ENCODE data around the gene PPP5C. TPM values are rescaled to one million over a fixed set of nuclear protein-coding genes. Genes with fewer than 3 reads are reported as not detected.

The PPP5C gene
- total and polyA plus RNA-seq, 2 of the 13 experiments (the other 11 are each of a cell fraction or from before 2014, with no cell fraction given), result 41.6 to 67.9 TPM

DNA sequence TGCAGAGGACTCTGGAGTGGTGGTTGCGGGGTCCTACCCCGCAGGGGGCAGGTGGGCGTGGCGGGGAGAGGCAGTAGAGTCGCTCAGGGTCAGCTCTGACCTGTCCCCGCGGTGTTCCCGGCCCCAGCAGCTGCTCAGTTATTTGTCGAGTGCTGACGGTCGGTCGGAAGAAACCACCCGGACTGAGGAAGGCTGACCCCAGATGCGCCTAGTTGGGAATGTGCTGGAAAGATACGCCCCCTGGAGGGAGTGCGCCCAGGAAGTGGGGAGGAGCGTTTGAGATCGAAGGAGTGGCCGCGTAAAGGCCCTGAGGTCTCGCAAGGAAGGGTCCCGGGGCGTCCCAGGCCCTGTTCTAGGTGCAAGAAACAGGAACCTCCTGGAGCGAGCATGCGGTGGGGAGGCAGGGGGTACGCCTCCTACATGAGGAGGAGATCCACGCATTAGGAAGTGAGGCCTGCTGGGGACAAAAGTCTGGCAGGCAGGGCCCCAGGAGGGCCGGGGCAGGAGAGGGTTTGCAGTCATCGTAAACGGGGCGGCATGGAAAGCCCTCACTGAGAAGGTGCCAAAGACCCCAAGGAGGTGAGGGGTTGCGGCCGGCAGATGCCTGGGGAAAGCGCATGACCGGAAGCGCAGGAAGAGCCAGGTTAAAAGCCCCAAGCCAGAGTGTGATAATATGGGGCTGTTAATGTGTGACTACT is 57.3 kb downstream of the PPP5C start (continued):
- TF ChIP-seq, protein P1, sequence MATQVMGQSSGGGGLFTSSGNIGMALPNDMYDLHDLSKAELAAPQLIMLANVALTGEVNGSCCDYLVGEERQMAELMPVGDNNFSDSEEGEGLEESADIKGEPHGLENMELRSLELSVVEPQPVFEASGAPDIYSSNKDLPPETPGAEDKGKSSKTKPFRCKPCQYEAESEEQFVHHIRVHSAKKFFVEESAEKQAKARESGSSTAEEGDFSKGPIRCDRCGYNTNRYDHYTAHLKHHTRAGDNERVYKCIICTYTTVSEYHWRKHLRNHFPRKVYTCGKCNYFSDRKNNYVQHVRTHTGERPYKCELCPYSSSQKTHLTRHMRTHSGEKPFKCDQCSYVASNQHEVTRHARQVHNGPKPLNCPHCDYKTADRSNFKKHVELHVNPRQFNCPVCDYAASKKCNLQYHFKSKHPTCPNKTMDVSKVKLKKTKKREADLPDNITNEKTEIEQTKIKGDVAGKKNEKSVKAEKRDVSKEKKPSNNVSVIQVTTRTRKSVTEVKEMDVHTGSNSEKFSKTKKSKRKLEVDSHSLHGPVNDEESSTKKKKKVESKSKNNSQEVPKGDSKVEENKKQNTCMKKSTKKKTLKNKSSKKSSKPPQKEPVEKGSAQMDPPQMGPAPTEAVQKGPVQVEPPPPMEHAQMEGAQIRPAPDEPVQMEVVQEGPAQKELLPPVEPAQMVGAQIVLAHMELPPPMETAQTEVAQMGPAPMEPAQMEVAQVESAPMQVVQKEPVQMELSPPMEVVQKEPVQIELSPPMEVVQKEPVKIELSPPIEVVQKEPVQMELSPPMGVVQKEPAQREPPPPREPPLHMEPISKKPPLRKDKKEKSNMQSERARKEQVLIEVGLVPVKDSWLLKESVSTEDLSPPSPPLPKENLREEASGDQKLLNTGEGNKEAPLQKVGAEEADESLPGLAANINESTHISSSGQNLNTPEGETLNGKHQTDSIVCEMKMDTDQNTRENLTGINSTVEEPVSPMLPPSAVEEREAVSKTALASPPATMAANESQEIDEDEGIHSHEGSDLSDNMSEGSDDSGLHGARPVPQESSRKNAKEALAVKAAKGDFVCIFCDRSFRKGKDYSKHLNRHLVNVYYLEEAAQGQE (IDR thresholded peaks at IDR 0.05; ENCODE audit: borderline replicate concordance in 1 of 2, low read depth in 1 of 2, low read length in 2 of 2), result no peak
- TF ChIP-seq REPIN1 (CRISPR knock-in tag; IDR thresholded peaks at IDR 0.05; ENCODE audit: borderline replicate concordance, low read depth) (no peak; the same call in 1 of the 2 replicates), FOXO1 (CRISPR knock-in tag; IDR thresholded peaks at IDR 0.05) (0 out of 2 replicates have a peak, but pooled peaks have one; percentile 25), CBX2 (IDR thresholded peaks at IDR 0.05; ENCODE audit: low read depth, low read length) (no peak), CBX2 (CRISPR knock-in tag; IDR thresholded peaks at IDR 0.05; ENCODE audit: low read depth) (peak; percentile 55; the same call in 1 of the 2 replicates), KAT7 (CRISPR knock-in tag; IDR thresholded peaks at IDR 0.05; ENCODE audit: borderline replicate concordance) (no peak), SALL2 (CRISPR knock-in tag; IDR thresholded peaks at IDR 0.05) (peak; percentile 86), TAF15 (IDR thresholded peaks at IDR 0.05; ENCODE audit: low read depth, low read length, poor library complexity, severe bottlenecking) (no peak), ZNF605 (CRISPR knock-in tag; IDR thresholded peaks at IDR 0.05) (peak; percentile 76; the same call in 1 of the 2 replicates)
- TF ChIP-seq, protein P2, sequence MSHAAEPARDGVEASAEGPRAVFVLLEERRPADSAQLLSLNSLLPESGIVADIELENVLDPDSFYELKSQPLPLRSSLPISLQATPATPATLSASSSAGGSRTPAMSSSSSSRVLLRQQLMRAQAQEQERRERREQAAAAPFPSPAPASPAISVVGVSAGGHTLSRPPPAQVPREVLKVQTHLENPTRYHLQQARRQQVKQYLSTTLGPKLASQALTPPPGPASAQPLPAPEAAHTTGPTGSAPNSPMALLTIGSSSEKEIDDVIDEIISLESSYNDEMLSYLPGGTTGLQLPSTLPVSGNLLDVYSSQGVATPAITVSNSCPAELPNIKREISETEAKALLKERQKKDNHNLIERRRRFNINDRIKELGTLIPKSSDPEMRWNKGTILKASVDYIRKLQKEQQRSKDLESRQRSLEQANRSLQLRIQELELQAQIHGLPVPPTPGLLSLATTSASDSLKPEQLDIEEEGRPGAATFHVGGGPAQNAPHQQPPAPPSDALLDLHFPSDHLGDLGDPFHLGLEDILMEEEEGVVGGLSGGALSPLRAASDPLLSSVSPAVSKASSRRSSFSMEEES (CRISPR knock-in tag; IDR thresholded peaks at IDR 0.05), result peak; percentile 81
- TF ChIP-seq, protein P3, sequence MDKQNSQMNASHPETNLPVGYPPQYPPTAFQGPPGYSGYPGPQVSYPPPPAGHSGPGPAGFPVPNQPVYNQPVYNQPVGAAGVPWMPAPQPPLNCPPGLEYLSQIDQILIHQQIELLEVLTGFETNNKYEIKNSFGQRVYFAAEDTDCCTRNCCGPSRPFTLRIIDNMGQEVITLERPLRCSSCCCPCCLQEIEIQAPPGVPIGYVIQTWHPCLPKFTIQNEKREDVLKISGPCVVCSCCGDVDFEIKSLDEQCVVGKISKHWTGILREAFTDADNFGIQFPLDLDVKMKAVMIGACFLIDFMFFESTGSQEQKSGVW (CRISPR knock-in tag; IDR thresholded peaks at IDR 0.05; ENCODE audit: borderline replicate concordance), result no peak
- TF ChIP-seq, protein P4, sequence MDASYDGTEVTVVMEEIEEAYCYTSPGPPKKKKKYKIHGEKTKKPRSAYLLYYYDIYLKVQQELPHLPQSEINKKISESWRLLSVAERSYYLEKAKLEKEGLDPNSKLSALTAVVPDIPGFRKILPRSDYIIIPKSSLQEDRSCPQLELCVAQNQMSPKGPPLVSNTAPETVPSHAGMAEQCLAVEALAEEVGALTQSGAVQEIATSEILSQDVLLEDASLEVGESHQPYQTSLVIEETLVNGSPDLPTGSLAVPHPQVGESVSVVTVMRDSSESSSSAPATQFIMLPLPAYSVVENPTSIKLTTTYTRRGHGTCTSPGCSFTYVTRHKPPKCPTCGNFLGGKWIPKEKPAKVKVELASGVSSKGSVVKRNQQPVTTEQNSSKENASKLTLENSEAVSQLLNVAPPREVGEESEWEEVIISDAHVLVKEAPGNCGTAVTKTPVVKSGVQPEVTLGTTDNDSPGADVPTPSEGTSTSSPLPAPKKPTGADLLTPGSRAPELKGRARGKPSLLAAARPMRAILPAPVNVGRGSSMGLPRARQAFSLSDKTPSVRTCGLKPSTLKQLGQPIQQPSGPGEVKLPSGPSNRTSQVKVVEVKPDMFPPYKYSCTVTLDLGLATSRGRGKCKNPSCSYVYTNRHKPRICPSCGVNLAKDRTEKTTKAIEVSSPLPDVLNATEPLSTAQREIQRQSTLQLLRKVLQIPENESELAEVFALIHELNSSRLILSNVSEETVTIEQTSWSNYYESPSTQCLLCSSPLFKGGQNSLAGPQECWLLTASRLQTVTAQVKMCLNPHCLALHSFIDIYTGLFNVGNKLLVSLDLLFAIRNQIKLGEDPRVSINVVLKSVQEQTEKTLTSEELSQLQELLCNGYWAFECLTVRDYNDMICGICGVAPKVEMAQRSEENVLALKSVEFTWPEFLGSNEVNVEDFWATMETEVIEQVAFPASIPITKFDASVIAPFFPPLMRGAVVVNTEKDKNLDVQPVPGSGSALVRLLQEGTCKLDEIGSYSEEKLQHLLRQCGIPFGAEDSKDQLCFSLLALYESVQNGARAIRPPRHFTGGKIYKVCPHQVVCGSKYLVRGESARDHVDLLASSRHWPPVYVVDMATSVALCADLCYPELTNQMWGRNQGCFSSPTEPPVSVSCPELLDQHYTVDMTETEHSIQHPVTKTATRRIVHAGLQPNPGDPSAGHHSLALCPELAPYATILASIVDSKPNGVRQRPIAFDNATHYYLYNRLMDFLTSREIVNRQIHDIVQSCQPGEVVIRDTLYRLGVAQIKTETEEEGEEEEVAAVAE (CRISPR knock-in tag; IDR thresholded peaks at IDR 0.05; ENCODE audit: borderline replicate concordance), result no peak
- TF ChIP-seq, protein P5, sequence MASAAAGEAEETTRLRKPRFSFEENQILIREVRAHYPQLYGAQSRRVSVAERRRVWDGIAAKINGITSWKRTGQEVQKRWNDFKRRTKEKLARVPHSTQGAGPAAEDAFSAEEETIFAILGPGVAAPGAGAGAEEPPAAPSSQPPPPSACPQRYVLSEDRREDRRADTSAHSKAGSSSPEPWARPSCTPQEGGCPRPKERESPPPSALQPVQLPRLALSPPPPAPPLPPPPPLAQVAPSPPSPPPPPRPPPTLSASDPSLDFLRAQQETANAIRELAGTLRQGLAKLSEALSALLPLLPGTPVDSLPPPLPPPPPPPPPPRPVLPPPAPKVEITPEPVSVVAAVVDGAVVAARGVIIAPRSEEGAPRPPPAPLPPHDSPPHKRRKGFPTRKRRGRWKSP (CRISPR knock-in tag; IDR thresholded peaks at IDR 0.05), result no peak
- TF ChIP-seq, protein P6, sequence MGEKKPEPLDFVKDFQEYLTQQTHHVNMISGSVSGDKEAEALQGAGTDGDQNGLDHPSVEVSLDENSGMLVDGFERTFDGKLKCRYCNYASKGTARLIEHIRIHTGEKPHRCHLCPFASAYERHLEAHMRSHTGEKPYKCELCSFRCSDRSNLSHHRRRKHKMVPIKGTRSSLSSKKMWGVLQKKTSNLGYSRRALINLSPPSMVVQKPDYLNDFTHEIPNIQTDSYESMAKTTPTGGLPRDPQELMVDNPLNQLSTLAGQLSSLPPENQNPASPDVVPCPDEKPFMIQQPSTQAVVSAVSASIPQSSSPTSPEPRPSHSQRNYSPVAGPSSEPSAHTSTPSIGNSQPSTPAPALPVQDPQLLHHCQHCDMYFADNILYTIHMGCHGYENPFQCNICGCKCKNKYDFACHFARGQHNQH (CRISPR knock-in tag; IDR thresholded peaks at IDR 0.05), result peak; percentile 29; the same call in 1 of the 2 replicates
